Karpas-422 (cell line): ENCODE data around the gene TRUB1. TPM values are rescaled to one million over a fixed set of nuclear protein-coding genes. Genes with fewer than 3 reads are reported as not detected.

ENCODE experiments used
- DNase-seq: peaks from one replicate; pipeline ENCODE4 v3.0.0-alpha.2; 2015
- H2AFZ ChIP-seq: fragments of 200-600 bp; sonication (generic); 2 replicates; pipeline ENCODE4 v1.6.1; 2014; ENCODE audit warnings: antibody characterized with exemption, low read length, mixed read lengths
- H3K27ac ChIP-seq: fragments of 200-600 bp; sonication (generic); 2 replicates; pipeline ENCODE4 v1.5.1; 2014; ENCODE audit warnings: mild to moderate bottlenecking, low read length, moderate library complexity
- H3K27me3 ChIP-seq: fragments of 200-600 bp; sonication (generic); 2 replicates; pipeline ENCODE4 v1.6.1; 2014; ENCODE audit warnings: low read length, mixed read lengths
- H3K36me3 ChIP-seq: fragments of 200-600 bp; sonication (generic); 2 replicates; pipeline ENCODE4 v1.6.1; 2014; ENCODE audit warnings: low read length, mixed read lengths; ENCODE audit not compliant: insufficient read depth
- H3K4me1 ChIP-seq: fragments of 200-600 bp; sonication (generic); 2 replicates; pipeline ENCODE4 v1.6.1; 2014; ENCODE audit warnings: mild to moderate bottlenecking, low read length, mixed read lengths
- H3K4me2 ChIP-seq: fragments of 200-600 bp; sonication (generic); 2 replicates; pipeline ENCODE4 v1.6.1; 2014; ENCODE audit warnings: low read length, low read depth, mild to moderate bottlenecking; ENCODE audit not compliant: poor library complexity, severe bottlenecking
- H3K4me3 ChIP-seq: fragments of 200-600 bp; sonication (generic); 2 replicates; pipeline ENCODE4 v1.5.1; 2014; ENCODE audit warnings: mild to moderate bottlenecking, antibody characterized with exemption, low read length, mixed read lengths
- H3K79me2 ChIP-seq: fragments of 200-600 bp; sonication (generic); 2 replicates; pipeline ENCODE4 v1.6.1; 2014; ENCODE audit warnings: mild to moderate bottlenecking, low read length, mixed read lengths
- H3K9ac ChIP-seq: fragments of 200-600 bp; sonication (generic); 2 replicates; pipeline ENCODE4 v1.6.0; 2014; ENCODE audit warnings: low read length
- H3K9me2 ChIP-seq: fragments of 200-600 bp; sonication (generic), shearing (Covaris generic); replicated peaks from 2 replicates; pipeline ENCODE4 v1.6.0; 2014; ENCODE audit warnings: mild to moderate bottlenecking, low read length, moderate library complexity; ENCODE audit not compliant: insufficient read depth
- H3K9me3 ChIP-seq: fragments of 300-700, 200-600 bp; sonication (generic); 2 replicates; pipeline ENCODE4 v1.6.1; 2014; ENCODE audit warnings: low read length, mixed read lengths
- H4K20me1 ChIP-seq: fragments of 200-600 bp; sonication (generic); 2 replicates; pipeline ENCODE4 v1.6.1; 2014; ENCODE audit warnings: mild to moderate bottlenecking, antibody characterized with exemption, low read length, low read depth; ENCODE audit not compliant: insufficient read depth
- total RNA-seq: library from RNA; depleted of rRNA; stranded (reverse); fragments of >200 nt; shearing (Covaris generic); gene quantifications from 2 replicates; pipeline ENCODE4 v1.2.3, GENCODE V29; 2014; ENCODE audit warnings: low replicate concordance

Gene TRUB1
- total RNA-seq, 1 experiment from 2014 or later, result 31.6 TPM

- no peak for DNase-seq
- H3K9me2 ChIP-seq, result no peaks in the 10 kb centered on the region
- no peaks in the 10 kb centered on the region for H3K79me2 ChIP-seq
- H3K27me3 ChIP-seq, result no peaks in the 10 kb centered on the region
- H3K36me3 ChIP-seq, result no peaks in the 10 kb centered on the region
- H2AFZ ChIP-seq, result no peak overlapping the region
- no peaks in the 10 kb centered on the region for H3K4me1 ChIP-seq
- no peak overlapping the region for H3K27ac ChIP-seq
- H3K4me3 ChIP-seq, result no peak overlapping the region
- H3K4me2 ChIP-seq, result no peak overlapping the region
- no peak overlapping the region for H3K9ac ChIP-seq
- H3K9me3 ChIP-seq, result no peaks in the 10 kb centered on the region
- no peaks in the 10 kb centered on the region for H4K20me1 ChIP-seq
Measured at GRCh38 chr10:114905450-114905849, 32.5 kb upstream of the TRUB1 start.

GRCh38 chr10:114906981-114907380, 31.0 kb upstream of the TRUB1 start:
- H3K36me3 ChIP-seq, result no peaks in the 10 kb centered on the region
- H3K4me3 ChIP-seq, result no peak overlapping the region

DNA sequence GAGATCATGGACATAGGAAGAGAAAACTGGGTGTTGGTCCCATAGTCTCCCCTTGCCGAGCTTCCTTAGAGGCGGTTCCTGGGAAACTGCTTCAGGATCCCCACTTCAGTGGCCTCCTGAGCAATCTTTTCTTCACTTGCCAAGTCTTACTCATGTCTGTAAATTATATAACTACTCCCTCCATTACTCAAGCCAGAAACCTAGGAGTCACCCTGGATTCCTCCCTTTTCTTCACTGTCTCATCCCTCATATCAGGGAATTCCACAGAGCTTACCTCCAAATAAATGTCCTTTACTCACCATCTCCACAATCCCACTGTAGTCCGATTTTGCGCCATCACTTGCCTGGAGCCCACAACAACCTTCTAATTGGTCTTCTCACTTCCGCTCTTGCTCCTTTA, 29.1 kb upstream of the TRUB1 start:
- Histone ChIP-seq H2AFZ (no peak overlapping the region), H3K4me1 (no peaks in the 10 kb centered on the region), H4K20me1 (no peaks in the 10 kb centered on the region), H3K79me2 (no peaks in the 10 kb centered on the region), H3K27me3 (no peaks in the 10 kb centered on the region), H3K27ac (no peak overlapping the region), H3K36me3 (no peaks in the 10 kb centered on the region), H3K9me3 (no peaks in the 10 kb centered on the region), H3K9me2 (no peaks in the 10 kb centered on the region), H3K4me2 (no peak overlapping the region), H3K9ac (no peak overlapping the region), H3K4me3 (no peak overlapping the region)
- DNase-seq, result no peak

More at GRCh38 chr10:114906981-114907380, 31.0 kb upstream of the TRUB1 start:
- Histone ChIP-seq H3K9me3 (no peaks in the 10 kb centered on the region), H3K79me2 (no peaks in the 10 kb centered on the region), H3K9ac (no peak overlapping the region), H3K27ac (no peak overlapping the region), H3K4me1 (no peaks in the 10 kb centered on the region), H3K9me2 (no peaks in the 10 kb centered on the region), H2AFZ (no peak overlapping the region), H3K4me2 (no peak overlapping the region), H4K20me1 (no peaks in the 10 kb centered on the region), H3K27me3 (no peaks in the 10 kb centered on the region)
- peak; percentile 40 for DNase-seq

DNA sequence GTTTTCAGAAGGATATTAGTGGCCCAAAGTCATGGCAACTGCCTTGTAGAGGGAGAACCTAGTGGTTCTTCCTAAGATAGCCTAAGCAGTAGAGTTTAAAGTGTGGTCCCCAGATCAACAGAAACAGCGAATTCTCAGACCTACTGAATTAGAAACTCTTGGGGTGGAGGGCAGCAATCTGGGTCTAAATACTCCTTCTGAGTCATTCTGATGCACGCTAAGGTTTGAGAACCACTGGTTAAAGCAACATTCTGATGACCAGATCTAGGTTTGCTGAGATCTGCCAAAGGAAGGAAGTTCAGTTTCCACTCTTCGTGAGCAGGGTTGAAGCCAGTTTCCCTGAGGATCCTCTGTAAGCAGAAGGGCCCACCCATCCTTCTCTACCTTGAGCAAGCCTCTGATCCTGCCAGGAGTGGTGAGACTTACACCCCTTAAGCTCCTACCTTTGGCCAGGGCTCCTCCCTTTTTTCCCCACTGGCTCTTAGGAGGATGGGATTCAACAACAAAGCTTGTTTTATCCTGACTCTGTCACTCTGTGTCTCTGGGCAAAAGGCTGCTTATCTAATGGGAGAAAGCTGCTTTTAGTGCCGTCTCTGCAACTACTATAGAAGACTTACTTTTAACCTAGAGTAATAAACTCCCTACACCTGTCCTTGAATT, 26.8 kb upstream of the TRUB1 start:
- Histone ChIP-seq H3K4me2 (no peak overlapping the region), H3K4me3 (no peak overlapping the region), H2AFZ (no peak overlapping the region), H3K9me3 (no peaks in the 10 kb centered on the region), H3K79me2 (no peaks in the 10 kb centered on the region), H3K27ac (no peak overlapping the region), H3K9ac (no peak overlapping the region), H3K4me1 (no peaks in the 10 kb centered on the region), H3K27me3 (no peaks in the 10 kb centered on the region), H3K9me2 (no peaks in the 10 kb centered on the region), H4K20me1 (no peaks in the 10 kb centered on the region), H3K36me3 (no peaks in the 10 kb centered on the region)
- no peak for DNase-seq

- Histone ChIP-seq H3K79me2 (no peaks in the 10 kb centered on the region), H3K9me2 (no peaks in the 10 kb centered on the region), H3K9me3 (no peaks in the 10 kb centered on the region), H2AFZ (no peak overlapping the region), H3K27ac (no peak overlapping the region), H3K36me3 (no peaks in the 10 kb centered on the region), H3K27me3 (no peaks in the 10 kb centered on the region), H3K9ac (no peak overlapping the region), H3K4me1 (no peaks in the 10 kb centered on the region), H3K4me3 (no peak overlapping the region), H4K20me1 (no peaks in the 10 kb centered on the region), H3K4me2 (no peak overlapping the region)
- no peak for DNase-seq
Measured at GRCh38 chr10:114911801-114912469, 26.1 kb upstream of the TRUB1 start.

GRCh38 chr10:114912470-114912859, 25.5 kb upstream of the TRUB1 start:
- Histone ChIP-seq H3K27me3 (no peaks in the 10 kb centered on the region), H3K79me2 (no peaks in the 10 kb centered on the region), H3K27ac (no peak overlapping the region), H3K9me2 (no peaks in the 10 kb centered on the region), H3K36me3 (no peaks in the 10 kb centered on the region), H3K9me3 (no peaks in the 10 kb centered on the region), H2AFZ (no peak overlapping the region), H3K9ac (no peak overlapping the region), H4K20me1 (no peaks in the 10 kb centered on the region), H3K4me2 (no peak overlapping the region), H3K4me1 (no peaks in the 10 kb centered on the region), H3K4me3 (no peak overlapping the region)
- no peak for DNase-seq

DNA sequence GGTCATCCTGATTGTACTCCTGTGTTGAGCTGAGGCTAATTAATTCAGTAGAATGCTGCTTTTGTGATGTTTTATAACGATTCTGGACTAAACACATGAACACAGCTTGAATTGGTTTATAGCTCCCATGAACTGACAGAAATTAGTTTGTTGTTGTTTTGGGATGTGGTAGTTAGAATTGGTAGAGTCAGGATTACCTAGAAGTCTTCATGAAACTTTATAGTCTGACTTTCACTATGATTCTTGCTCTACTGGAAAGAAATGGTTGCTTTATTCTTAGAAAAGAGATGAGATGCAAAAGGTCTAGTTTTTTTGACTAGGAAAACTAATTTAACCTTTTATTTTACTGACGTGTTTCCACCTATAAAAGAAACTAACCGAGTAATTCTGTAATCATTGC, 23.4 kb upstream of the TRUB1 start:
- no peaks in the 10 kb centered on the region for H3K36me3 ChIP-seq
- H3K27me3 ChIP-seq, result no peaks in the 10 kb centered on the region
- no peak overlapping the region for H3K4me3 ChIP-seq
- no peak overlapping the region for H3K27ac ChIP-seq
- no peaks in the 10 kb centered on the region for H3K79me2 ChIP-seq
- no peaks in the 10 kb centered on the region for H3K9me3 ChIP-seq
- no peak overlapping the region for H2AFZ ChIP-seq
- no peaks in the 10 kb centered on the region for H3K9me2 ChIP-seq
- H4K20me1 ChIP-seq, result no peaks in the 10 kb centered on the region
- no peak overlapping the region for H3K9ac ChIP-seq
- H3K4me1 ChIP-seq, result no peaks in the 10 kb centered on the region
- no peak overlapping the region for H3K4me2 ChIP-seq
- DNase-seq, result no peak

DNA sequence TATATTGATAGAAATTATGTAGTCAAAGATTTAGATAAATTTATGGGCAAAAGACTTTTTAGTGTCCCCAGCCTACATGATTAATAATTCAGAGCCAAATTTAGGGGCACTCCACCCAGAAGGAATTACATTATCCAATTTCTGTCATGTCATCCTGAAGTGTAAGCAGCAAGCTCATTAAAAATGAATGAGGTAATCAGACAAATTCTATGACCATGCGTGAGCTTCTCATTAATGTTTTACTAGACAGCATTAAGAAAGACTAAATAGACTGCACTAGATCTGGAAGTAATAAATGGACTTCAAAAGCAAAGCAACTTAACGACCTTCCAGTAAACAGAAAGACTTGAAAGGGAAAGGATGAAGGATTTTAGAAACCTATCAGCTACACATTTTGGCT, 22.7 kb upstream of the TRUB1 start:
- no peak overlapping the region for H3K4me3 ChIP-seq
- H3K36me3 ChIP-seq, result no peaks in the 10 kb centered on the region
- no peaks in the 10 kb centered on the region for H3K27me3 ChIP-seq
- H3K9me3 ChIP-seq, result no peaks in the 10 kb centered on the region
- DNase-seq, result no peak
- H3K27ac ChIP-seq, result no peak overlapping the region
- H4K20me1 ChIP-seq, result no peaks in the 10 kb centered on the region
- no peaks in the 10 kb centered on the region for H3K9me2 ChIP-seq
- no peak overlapping the region for H3K9ac ChIP-seq
- no peaks in the 10 kb centered on the region for H3K79me2 ChIP-seq
- H3K4me2 ChIP-seq, result no peak overlapping the region
- H3K4me1 ChIP-seq, result no peaks in the 10 kb centered on the region
- no peak overlapping the region for H2AFZ ChIP-seq
